Ascending aorta (tissue), 2 donors: ENCODE results near the gene TAF9B. TPM values are rescaled to one million over a fixed set of nuclear protein-coding genes. Genes with fewer than 3 reads are reported as not detected.
"Not testable (repeated sequence)": the region's sequence is repeated elsewhere in the genome, so short reads cannot be mapped to it uniquely, and the experiment has no call there.

Experiments
- DNase-seq, 2 donors: peaks; one replicate each; pipeline ENCODE4 v3.0.0-alpha.2; 2019; ENCODE audit warnings: low spot score in 2 of 2
- H3K27ac ChIP-seq, 2 donors: fragments of 200-600 bp; sonication (generic); one replicate each; pipeline ENCODE4 v1.5.1; 2016 to 2017; ENCODE audit warnings: mild to moderate bottlenecking in 1 of 2
- H3K27me3 ChIP-seq: fragments of 200-600 bp; sonication (generic); one replicate; pipeline ENCODE4 v1.5.1; 2017
- H3K36me3 ChIP-seq, 2 donors: fragments of 200-600 bp; sonication (generic); one replicate each; pipeline ENCODE4 v1.5.1; 2016
- H3K4me1 ChIP-seq, 2 donors: fragments of 200-600 bp; sonication (generic); one replicate each; pipeline ENCODE4 v1.5.1; 2016 to 2017; ENCODE audit warnings: mild to moderate bottlenecking in 1 of 2
- H3K4me3 ChIP-seq, 2 donors: fragments of 200-600 bp; sonication (generic); one replicate each; pipeline ENCODE4 v1.5.1; 2016 to 2017; ENCODE audit warnings: mild to moderate bottlenecking in 1 of 2
- H3K9me3 ChIP-seq, 2 donors: fragments of 200-600 bp; sonication (generic); one replicate each; pipeline ENCODE4 v1.5.1; 2016
- intact Hi-C: fragments of 100-400 bp; cut with DNase I; formaldehyde crosslinking; loops from one replicate; pipeline ENCODE4 v1.15.1; 2023
- total RNA-seq: library from RNA; depleted of rRNA; stranded (reverse); fragments of >200 nt; gene quantifications from one replicate; pipeline ENCODE4 v1.1.0, GENCODE V29; 2016
- TF ChIP-seq, protein P1 (sequence below), 3 experiments: fragments of 200-600 bp in 2 of 3; fragments of 450-650 bp in 1 of 3; sonication (generic) in 2 of 3; IDR thresholded peaks; one replicate each; pipeline ENCODE4 v1.5.1; 2016 to 2019; ENCODE audit warnings: antibody characterized with exemption in 3 of 3, mild to moderate bottlenecking in 1 of 3, moderate library complexity in 1 of 3

TAF9B gene
- total RNA-seq, 1 donor from 2014 or later, result 7.9 TPM

DNA sequence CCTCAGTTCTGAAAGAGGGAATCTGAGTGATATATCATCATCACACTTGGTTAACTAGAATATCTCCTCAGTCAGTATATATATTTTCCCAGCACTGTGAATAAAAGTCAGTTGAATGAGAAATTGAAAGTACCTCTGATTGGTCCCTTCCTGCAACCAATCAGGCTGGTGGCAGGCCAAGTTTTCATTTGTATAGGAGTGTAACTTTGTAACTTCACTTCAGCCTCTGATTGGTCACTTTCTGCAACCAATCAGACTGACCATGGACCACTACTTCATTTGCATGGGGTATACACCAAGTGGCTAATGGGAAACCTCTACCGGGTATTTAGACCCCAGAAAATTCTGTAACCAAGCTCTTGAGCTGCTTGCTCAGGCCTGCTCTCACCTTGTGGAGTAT lies 37.4 kb downstream of the TAF9B start:
- H3K4me1 ChIP-seq, result peaks cover 0 to 4% of the 10 kb centered on the region in 2 donors
- H3K27me3 ChIP-seq, result no peaks in the 10 kb centered on the region
- no peak for DNase-seq
- H3K4me3 ChIP-seq, result no peak overlapping the region
- H3K9me3 ChIP-seq, result no peaks in the 10 kb centered on the region
- intact Hi-C loops, result loop anchor here (5.0 to 10.0 kb wide), 5 partner anchors 35 to 1677 kb away; partner anchors contain the start of genes ATP7A, ATRX, COX7B and MAGEE1
- no peaks in the 10 kb centered on the region for H3K36me3 ChIP-seq
- H3K27ac ChIP-seq, result no peak overlapping the region
- TF ChIP-seq, protein P1, sequence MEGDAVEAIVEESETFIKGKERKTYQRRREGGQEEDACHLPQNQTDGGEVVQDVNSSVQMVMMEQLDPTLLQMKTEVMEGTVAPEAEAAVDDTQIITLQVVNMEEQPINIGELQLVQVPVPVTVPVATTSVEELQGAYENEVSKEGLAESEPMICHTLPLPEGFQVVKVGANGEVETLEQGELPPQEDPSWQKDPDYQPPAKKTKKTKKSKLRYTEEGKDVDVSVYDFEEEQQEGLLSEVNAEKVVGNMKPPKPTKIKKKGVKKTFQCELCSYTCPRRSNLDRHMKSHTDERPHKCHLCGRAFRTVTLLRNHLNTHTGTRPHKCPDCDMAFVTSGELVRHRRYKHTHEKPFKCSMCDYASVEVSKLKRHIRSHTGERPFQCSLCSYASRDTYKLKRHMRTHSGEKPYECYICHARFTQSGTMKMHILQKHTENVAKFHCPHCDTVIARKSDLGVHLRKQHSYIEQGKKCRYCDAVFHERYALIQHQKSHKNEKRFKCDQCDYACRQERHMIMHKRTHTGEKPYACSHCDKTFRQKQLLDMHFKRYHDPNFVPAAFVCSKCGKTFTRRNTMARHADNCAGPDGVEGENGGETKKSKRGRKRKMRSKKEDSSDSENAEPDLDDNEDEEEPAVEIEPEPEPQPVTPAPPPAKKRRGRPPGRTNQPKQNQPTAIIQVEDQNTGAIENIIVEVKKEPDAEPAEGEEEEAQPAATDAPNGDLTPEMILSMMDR (IDR thresholded peaks at IDR 0.05), result no peak

DNA sequence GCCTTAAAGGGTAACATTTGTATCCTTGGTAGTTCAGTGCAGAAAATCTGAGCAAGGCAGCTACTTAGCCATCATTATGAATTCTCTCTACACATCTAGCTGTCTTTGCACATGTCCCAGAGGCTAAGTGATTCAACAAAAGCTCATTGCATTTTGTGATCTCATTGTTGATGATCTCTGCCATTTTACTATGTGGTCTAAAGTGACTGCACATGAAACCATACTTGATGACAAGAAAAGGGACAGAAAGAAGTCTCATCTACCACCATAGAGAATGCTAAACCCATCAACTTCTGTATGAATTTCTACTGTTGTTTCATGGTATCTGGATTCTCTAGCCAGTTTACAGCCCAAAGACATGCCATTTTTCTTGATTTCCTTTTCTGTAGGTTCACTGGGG lies 41.3 kb downstream of the TAF9B start:
- no peak overlapping the region for H3K27ac ChIP-seq
- H3K4me1 ChIP-seq, result no peaks in the 10 kb centered on the region
- no peaks in the 10 kb centered on the region for H3K9me3 ChIP-seq
- no peak for DNase-seq
- H3K27me3 ChIP-seq, result no peaks in the 10 kb centered on the region
- H3K4me3 ChIP-seq, result no peak overlapping the region
- H3K36me3 ChIP-seq, result no peaks in the 10 kb centered on the region
- TF ChIP-seq, protein P1 (IDR thresholded peaks at IDR 0.05), result no peak
- intact Hi-C loops, result no loop called here

DNA sequence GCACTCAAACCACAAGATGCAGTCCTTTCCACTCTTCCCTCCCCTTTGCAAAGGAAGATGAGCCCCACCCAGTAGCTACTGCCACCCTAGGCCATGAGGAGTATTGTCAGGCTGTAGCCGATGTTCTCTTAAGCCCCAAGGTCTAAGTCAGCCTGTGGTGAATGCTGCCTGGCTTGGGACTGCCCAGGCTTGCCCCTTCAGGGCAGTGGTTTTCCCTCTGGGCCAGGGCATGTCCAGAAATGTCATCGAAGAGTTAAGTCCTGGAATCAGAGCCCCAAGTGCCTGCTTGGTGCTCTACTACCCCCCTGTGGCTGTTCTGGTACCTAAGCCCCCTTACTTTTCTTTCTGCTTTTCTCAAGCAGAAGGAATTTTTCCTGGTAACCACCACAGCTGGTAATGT lies 47.2 kb downstream of the TAF9B start:
- TF ChIP-seq, protein P1 (IDR thresholded peaks at IDR 0.05), result peak in 1 of 3 experiments; percentile 11
- DNase-seq, result no peak
- no peak overlapping the region for H3K4me3 ChIP-seq
- no peak overlapping the region for H3K27ac ChIP-seq
- H3K4me1 ChIP-seq, result no peaks in the 10 kb centered on the region
- no peaks in the 10 kb centered on the region for H3K27me3 ChIP-seq
- intact Hi-C loops, result no loop called here
- H3K36me3 ChIP-seq, result no peaks in the 10 kb centered on the region
- H3K9me3 ChIP-seq, result no peaks in the 10 kb centered on the region

DNA sequence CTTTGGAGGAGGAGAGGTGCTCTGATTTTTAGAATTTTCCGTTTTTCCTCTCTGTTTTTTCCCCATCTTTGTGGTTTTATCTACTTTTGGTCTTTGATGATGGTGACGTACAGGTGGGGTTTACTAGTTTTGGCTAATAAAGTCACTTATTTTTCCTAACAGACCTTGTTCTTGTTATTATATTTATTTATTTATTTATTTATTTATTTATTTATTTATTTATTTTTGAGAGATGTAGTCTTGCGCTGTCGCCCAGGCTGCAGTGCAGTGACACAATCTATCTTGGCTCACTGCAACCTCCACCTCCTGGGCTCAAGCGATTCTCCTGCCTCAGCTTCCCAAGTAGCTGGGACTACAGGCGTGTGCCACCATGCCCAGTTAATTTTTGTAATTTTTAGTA lies 58.0 kb downstream of the TAF9B start:
- H3K27me3 ChIP-seq, H3K4me3 ChIP-seq, H3K36me3 ChIP-seq, intact Hi-C loops, H3K4me1 ChIP-seq, DNase-seq, H3K27ac ChIP-seq, H3K9me3 ChIP-seq: not testable (repeated sequence)

Other genes with a start within 250 kb of the TAF9B start
- 34.5 TPM for gene MAGT1, start 244.2 kb downstream of the TAF9B start, total RNA-seq
- gene COX7B, start 240.2 kb downstream of the TAF9B start, total RNA-seq, result 472 TPM
- gene ATP7A, start 229.0 kb downstream of the TAF9B start, total RNA-seq, result 7.5 TPM
- not detected for gene PGAM4, start 170.0 kb downstream of the TAF9B start, total RNA-seq
- gene PGK1, start 35.4 kb downstream of the TAF9B start, total RNA-seq, result 72.1 TPM
- gene CYSLTR1, start 188.0 kb upstream of the TAF9B start, total RNA-seq, result 8.9 TPM